Measurements from ENCODE around the gene REPIN1. TPM values are rescaled to one million over a fixed set of nuclear protein-coding genes. Genes with fewer than 3 reads are reported as not detected.

The REPIN1 gene
- total RNA-seq, result 49.2 TPM

DNA sequence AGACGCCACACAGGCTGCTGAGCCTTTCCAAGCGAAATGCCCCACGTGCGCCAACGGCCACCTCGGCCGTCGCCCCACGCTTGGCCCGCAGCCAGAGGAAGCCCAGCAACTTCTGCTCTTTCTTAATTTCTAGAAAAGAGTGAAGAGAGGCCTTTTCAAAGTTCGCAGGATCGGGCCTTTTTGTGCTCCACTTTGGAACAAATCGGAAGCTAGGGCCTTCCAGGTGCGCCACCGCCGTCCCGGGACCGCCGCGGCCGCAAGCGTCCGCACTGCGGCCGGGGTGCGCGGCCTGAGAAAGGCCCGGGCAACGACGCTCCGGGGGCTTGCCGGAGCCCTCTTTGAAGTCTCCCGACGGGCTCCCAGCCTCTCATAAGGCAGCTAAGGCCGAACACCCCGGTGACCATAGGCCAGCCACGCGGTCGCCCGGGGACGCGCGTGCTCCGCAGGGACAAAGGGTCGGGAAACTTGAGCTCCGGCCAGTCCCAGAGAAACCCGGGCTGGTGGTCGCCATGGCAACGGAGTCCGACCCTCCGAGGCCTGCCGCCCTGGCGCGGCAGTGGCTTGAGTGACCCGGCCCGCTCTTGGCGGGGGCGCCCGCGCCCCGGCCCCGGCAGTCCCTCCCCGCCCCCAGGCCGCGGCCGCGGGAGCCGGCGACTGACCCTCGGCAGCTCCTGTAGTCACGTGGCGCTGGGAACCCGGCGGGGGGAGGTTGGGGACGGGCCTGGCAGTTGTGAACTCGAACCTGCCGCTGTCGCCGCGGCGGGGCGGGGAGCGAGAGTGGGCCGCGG is at the start of gene REPIN1:
TSS of gene REPIN1 (plus strand) at position 727 of the 788 bp plus-strand sequence. CDS start 890 bp downstream, outside the sequence.
- Histone ChIP-seq H3K27me3 (ENCODE audit: insufficient read depth, low read length) (no peaks in the 10 kb centered on the region), H3K4me1 (ENCODE audit: insufficient read depth, low read length) (peaks cover 67% of the 10 kb centered on the region), H3K9me3 (ENCODE audit: low read depth, low read length) (no peaks in the 10 kb centered on the region), H3K4me3 (ENCODE audit: low read length) (peak within 1 kb of the TSS; percentile 89)

DNA sequence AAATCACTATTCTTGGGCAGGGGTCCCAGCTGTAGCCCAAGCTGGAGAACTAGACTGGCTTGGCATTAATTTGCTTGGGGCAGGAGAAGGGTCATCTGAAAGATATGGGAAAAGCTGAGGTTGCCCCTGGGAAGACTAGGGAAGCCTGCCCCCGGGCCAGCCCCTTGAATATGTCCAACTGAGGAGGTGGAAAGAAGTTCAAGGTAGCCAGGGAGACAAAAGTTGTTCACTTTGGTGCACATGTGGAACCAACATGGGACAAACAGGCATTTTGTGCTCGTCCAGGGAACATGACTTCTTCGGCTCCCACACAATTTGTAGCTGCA is 46.9 kb upstream of the REPIN1 start:
- H3K4me1 ChIP-seq (ENCODE audit: insufficient read depth, low read length), result peaks cover 38% of the 10 kb centered on the region
- H3K27me3 ChIP-seq (ENCODE audit: insufficient read depth, low read length), result no peaks in the 10 kb centered on the region
- no peak overlapping the region for H3K4me3 ChIP-seq (ENCODE audit: low read length)
- no peaks in the 10 kb centered on the region for H3K9me3 ChIP-seq (ENCODE audit: low read depth, low read length)

DNA sequence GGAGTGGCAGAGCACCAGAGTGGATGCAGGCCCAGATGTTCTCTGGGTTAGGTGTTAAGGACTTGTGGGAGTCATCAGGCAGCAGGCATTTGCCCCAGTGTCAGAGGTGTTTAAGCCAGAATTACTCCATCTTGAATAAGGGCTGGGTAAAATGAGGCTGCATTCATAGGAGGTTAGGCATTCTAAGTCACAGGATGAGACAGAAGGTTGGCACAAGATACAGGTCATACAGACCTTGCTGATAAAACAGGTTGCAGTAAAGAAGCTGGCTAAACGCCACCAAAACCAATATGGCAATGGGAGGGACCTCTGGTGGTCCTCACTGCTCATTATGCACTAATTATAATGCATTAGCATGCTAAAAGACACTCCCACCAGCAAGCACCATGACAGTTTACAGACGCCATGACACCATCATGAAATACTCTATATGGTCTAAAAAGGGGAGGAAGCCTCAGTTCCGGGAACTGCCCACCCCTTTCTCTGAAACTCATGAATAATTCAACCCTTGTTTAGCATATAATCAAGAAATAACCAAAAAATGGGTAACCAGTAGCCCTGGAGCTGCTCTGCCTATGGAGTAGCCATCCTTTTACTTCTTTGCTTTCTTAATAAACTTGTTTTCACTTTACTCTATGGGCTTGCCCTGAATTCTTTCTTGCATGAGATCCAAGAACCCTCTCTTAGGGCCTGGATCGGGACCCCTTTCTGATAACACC is 46.3 kb upstream of the REPIN1 start:
- Histone ChIP-seq H3K4me3 (ENCODE audit: low read length) (peak overlapping the region; percentile 79), H3K9me3 (ENCODE audit: low read depth, low read length) (no peaks in the 10 kb centered on the region), H3K27me3 (ENCODE audit: insufficient read depth, low read length) (no peaks in the 10 kb centered on the region), H3K4me1 (ENCODE audit: insufficient read depth, low read length) (peaks cover 38% of the 10 kb centered on the region)

DNA sequence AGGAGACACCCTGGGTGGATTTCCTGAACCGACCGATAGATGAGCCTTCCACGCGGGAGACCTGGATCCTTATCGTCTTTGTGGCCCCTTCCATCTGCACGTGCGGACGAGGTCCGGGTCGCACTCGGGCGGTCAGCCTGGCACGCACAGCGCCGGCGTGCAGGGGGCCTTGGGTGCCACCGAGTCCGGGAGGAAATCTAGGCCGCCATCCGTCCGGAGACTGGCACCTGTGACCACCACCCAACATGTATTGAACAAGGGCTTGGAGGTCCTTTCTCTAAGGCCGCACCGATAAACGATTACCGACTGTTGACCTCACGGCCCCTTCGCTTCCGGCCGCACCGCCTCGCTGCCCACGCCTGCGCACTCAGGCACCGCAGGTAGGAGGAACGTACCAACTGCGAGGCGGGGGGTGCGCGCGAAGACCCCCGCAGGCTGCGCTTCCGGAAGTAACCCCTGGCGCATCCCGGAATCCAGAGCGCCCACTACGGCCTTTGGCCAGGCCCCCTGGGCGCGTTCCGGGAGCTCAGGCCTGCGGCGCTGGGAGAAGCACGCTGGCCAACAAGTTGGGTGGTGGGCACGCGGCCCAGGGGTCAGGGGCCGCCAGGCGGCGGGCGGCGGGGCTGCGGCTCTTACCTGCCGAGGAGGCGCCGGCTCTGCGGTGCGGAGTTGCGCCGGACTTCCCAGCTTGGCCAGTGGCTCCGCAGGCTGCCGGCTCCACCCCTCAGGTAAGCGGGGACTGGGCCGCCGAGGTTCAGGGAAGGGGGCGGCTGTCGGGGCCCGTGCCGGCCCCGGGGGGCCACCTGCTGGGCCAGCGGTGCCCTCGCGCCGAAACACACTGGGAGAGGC is 45.6 kb upstream of the REPIN1 start, which contains the start of the genes ACTR3C and LRRC61:
TSS of gene ACTR3C (minus strand) at position 713 of the 849 bp plus-strand sequence. CDS start 28,249 bp downstream, outside the sequence.
TSS of gene LRRC61 (plus strand) at position 523 of the 849 bp plus-strand sequence. CDS start 13,507 bp downstream, outside the sequence.
- H3K27me3 ChIP-seq (ENCODE audit: insufficient read depth, low read length), result no peaks in the 10 kb centered on the region
- H3K4me3 ChIP-seq (ENCODE audit: low read length), result peak within 1 kb of the TSS; percentile 79
- peaks cover 38% of the 10 kb centered on the region for H3K4me1 ChIP-seq (ENCODE audit: insufficient read depth, low read length)
- no peaks in the 10 kb centered on the region for H3K9me3 ChIP-seq (ENCODE audit: low read depth, low read length)

DNA sequence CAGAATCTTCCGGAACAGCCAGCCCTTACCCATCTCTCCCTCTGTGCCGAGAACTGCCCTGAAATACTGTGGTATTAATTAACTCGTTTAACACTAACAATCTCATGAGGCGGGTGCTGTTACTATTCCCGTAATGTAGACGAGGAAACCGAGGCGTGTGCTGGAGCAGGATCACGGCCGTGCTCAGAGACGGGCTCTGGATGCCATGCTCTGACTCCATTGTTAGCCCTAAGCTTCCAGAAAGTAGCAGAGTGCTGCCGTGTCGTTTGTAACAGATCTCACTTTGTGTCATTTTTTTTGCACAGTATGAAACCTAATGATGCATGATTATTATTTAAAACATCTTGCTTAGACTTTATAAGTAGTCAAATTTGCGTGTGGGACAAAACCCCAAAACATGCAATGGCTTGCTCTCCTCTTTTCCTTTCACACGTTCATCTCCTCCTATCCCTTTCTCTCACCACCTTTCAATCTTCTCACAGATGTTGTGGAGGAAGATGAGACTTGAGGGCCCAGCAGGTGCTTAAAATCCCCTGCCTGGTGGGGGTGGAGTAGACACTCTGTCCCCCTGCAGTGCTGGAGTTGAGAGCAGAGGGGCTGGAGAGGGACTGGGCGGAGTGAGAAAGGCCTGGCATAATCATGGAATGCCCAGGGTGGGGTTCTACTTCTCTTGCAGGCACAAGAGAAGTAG is 44.8 kb upstream of the REPIN1 start:
- Histone ChIP-seq H3K4me1 (ENCODE audit: insufficient read depth, low read length) (peaks cover 38% of the 10 kb centered on the region), H3K4me3 (ENCODE audit: low read length) (peak overlapping the region; percentile 79), H3K9me3 (ENCODE audit: low read depth, low read length) (no peaks in the 10 kb centered on the region), H3K27me3 (ENCODE audit: insufficient read depth, low read length) (no peaks in the 10 kb centered on the region)

DNA sequence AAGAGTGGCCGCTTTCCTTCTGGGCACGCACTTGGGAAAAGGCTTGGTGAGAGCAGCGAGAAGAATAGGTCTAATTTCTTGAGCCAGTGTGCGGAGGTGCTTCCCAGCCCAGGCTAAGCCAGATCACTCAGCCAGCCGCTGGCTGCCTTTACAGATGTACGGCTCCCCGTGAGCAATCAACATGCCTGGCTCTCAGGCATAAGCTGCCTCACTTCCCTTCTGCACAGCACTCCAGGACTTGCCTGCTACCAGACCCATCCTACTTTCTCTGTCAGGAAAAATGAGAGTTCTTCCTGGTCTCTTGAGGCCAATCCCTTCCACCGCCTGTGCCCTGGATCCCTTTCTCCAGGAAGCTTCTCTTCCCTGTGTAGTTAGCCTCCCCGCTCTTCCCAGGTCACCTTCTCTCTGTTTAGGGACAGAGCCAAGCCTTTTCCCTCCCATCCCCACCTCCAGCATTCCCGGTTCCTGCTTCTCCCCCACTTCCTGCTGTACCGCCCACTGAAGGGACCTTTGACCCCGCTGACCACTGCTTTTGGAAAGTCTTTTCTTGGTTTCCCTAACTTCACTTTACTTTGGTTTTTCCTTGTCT is 44.2 kb upstream of the REPIN1 start:
- Histone ChIP-seq H3K27me3 (ENCODE audit: insufficient read depth, low read length) (no peaks in the 10 kb centered on the region), H3K4me1 (ENCODE audit: insufficient read depth, low read length) (peaks cover 38% of the 10 kb centered on the region), H3K4me3 (ENCODE audit: low read length) (no peak overlapping the region), H3K9me3 (ENCODE audit: low read depth, low read length) (no peaks in the 10 kb centered on the region)

DNA sequence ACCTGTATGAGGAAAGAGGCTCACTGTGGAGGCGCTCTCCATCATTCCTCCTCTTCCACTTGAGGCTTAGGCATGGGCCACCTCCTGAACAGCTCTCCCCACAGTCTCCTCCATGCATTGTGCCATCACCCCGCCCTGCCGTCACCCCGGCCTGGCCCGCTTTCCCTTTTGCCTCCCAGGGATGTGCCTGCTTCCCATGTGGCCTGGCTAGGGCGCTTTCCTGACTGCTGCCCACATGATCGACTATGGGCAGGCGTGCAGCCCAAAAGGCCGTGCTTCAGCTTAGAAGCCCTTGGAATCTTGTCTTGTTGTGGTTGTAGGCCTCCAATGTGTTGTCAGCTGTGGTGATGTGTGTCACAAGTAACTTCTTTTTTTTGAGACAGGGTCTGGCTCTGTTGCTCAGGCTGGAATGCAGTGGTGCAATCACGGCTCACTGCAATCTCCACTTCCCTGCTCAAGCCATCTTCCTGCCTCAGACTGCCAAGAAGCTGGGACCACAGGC is 43.5 kb upstream of the REPIN1 start:
- H3K4me3 ChIP-seq (ENCODE audit: low read length), result no peak overlapping the region

DNA sequence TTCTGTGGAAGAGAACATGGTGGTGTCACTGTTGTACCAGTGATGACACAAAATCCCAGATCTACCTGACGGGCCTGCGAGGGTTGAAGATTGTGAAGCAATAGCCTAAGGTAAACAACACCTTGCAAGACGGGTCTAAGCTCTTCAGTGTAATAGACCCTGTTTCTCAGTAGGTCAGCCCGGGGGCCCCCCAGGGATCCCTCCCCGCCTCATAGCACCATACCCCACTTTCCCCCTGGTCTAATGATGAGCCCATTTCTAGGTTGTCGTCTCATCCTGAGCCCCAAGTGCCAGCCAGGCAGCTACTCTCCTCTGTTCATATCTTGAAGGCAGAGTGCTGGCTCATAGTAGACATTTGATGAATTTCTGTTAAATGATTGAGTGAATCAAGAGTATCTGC is 42.7 kb upstream of the REPIN1 start:
- H3K9me3 ChIP-seq (ENCODE audit: low read depth, low read length), result no peaks in the 10 kb centered on the region
- peaks cover 38% of the 10 kb centered on the region for H3K4me1 ChIP-seq (ENCODE audit: insufficient read depth, low read length)
- H3K4me3 ChIP-seq (ENCODE audit: low read length), result no peak overlapping the region
- H3K27me3 ChIP-seq (ENCODE audit: insufficient read depth, low read length), result no peaks in the 10 kb centered on the region

More for the DNA sequence above, 43.5 kb upstream of the REPIN1 start:
- Histone ChIP-seq H3K27me3 (ENCODE audit: insufficient read depth, low read length) (no peaks in the 10 kb centered on the region), H3K9me3 (ENCODE audit: low read depth, low read length) (no peaks in the 10 kb centered on the region), H3K4me1 (ENCODE audit: insufficient read depth, low read length) (peaks cover 38% of the 10 kb centered on the region)

DNA sequence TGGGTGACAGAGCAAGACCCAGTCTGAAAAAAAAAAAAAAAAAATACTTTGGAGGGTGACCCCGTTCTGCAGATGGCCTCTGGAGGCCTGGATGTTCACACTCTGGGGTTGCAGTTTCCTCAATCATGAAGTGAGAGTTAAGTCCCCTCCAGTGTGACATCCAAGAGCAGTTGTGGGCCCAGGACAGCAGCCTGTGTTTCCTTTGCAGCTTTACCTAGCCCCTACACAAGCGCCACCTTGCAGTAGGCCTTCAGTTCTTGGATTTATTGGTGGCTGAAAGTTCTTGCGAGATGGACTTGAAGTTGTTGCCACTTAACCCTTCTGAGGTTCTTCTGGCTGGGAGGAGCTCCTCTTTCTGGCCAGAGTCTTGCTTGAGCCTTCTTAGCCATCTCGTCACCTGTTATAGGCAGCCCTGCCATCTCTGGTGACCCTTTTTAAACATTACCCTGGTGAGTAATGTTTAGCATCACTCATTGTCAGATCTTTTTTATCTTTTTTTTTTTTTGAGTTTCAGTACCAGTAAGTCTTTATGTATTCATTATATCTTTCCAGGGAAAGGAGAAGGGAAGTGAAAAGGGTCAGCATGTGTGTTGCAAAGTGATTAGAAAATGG is 41.9 kb upstream of the REPIN1 start:
- Histone ChIP-seq H3K27me3 (ENCODE audit: insufficient read depth, low read length) (no peaks in the 10 kb centered on the region), H3K9me3 (ENCODE audit: low read depth, low read length) (no peaks in the 10 kb centered on the region), H3K4me1 (ENCODE audit: insufficient read depth, low read length) (peaks cover 38% of the 10 kb centered on the region), H3K4me3 (ENCODE audit: low read length) (no peak overlapping the region)

DNA sequence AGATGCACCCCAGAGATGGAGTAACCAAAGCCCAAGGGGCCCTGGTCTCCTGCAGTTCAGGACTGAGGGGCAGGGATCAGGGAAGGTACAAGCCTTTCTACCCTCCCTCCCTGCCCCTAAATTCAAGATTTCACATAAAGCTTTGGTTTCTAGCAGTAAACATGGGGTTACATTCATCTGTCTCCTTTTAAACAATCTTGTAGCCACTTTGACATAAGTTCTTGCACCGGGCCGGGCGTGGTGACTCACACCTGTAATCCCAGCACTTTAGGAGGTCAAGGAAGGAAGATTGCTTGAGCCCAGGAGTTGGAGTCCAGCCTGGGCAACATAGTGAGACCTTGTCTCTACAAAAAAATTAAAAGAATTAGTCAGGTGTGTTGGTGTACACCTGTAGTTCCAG is 41.3 kb upstream of the REPIN1 start:
- Histone ChIP-seq H3K4me1 (ENCODE audit: insufficient read depth, low read length) (peaks cover 32% of the 10 kb centered on the region), H3K9me3 (ENCODE audit: low read depth, low read length) (no peaks in the 10 kb centered on the region), H3K27me3 (ENCODE audit: insufficient read depth, low read length) (no peaks in the 10 kb centered on the region), H3K4me3 (ENCODE audit: low read length) (no peak overlapping the region)

DNA sequence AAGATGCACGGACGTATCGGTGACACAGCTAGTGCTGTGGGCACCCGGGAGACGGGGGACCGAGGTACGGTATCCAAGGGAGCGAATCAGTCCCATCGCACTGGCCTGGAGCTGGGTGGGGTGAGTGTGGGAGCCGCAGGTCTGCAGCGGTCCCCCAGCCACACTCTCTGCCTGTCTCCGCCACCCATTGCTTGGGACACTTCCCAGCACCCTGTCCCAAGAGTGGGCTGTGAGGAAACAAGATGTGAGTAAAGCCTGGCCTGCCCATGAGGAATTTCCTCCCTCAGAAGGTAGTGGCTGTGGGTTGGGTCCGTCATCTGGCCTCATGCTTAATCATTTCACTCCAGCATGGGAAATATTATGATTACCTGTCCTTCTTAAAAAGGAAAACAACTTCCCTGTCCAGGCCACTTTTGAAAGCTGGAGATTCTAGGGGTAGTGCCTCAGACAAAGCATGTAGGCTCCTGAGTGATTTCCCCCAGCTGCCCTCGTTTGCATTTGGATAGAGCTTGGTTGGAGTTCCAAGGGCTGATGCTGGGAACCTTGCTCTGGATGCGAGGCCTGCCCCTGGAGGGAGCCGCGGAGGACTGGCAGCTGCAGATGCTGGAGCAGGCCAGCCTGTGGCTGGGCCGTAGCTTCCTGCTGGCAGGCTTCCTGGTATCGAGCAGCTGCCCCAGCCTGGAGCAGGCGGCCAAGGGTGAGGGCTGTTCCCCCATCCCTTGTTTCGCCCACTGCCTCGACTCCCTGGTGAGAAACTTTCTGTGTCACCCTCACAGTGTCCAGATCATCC is 39.1 kb upstream of the REPIN1 start:
- Histone ChIP-seq H3K4me1 (ENCODE audit: insufficient read depth, low read length) (peaks cover 14% of the 10 kb centered on the region), H3K27me3 (ENCODE audit: insufficient read depth, low read length) (no peaks in the 10 kb centered on the region), H3K9me3 (ENCODE audit: low read depth, low read length) (no peaks in the 10 kb centered on the region), H3K4me3 (ENCODE audit: low read length) (no peak overlapping the region)

DNA sequence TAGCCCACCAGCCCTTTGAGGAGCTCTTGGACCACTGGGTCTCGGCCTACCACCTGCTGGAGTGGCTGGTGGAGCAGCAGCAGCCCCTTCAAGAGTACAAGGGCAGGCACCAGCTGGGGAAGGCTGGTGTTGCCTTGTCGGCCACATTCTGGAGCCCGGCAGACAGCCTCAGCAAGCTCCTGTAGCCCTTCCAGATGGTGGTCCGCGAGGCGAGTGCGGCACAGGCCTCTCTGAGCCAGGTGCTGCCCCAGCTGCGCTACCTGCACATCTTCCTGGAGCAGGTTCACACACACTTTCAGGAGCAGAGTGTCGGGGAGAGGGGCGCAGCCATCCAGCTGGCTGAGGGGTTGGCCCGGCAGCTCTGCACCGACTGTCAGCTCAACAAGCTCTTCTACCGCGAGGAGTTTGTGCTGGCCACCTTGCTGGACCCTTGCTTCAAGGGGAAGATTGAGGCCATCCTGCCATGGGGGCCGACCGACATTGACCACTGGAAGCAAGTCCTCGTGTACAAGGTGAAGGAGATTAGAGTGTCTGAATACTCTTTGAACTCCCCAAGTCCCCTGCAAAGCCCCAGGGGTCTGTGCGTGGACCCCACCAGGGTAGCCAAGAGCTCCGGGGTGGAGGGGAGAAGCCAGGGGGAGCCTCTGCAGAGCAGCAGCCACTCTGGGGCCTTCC is 38.3 kb upstream of the REPIN1 start:
- Histone ChIP-seq H3K27me3 (ENCODE audit: insufficient read depth, low read length) (no peaks in the 10 kb centered on the region), H3K9me3 (ENCODE audit: low read depth, low read length) (no peaks in the 10 kb centered on the region), H3K4me1 (ENCODE audit: insufficient read depth, low read length) (peaks cover 6% of the 10 kb centered on the region), H3K4me3 (ENCODE audit: low read length) (no peak overlapping the region)
